GM23338 (cell line): ENCODE data around the gene RIGI.

Experiments used
- EZH2 ChIP-seq: fragments of 200-600 bp; sonication (generic); IDR thresholded peaks from one replicate; pipeline ENCODE4 v1.8.0; 2017; ENCODE audit warnings: antibody characterized with exemption, mild to moderate bottlenecking, low read depth; ENCODE audit not compliant: unreplicated experiment
- EZH2phosphoT487 ChIP-seq: fragments of 200-600 bp; sonication (generic); IDR thresholded peaks from one replicate; pipeline ENCODE4 v1.8.1; 2018; ENCODE audit warnings: antibody characterized with exemption; ENCODE audit not compliant: unreplicated experiment
- NANOG ChIP-seq: IDR thresholded peaks from 2 replicates; pipeline ENCODE4 v1.6.1; 2016; ENCODE audit warnings: antibody characterized with exemption, borderline replicate concordance
- POLR2AphosphoS5 ChIP-seq: IDR thresholded peaks from 2 replicates; pipeline ENCODE4 v1.6.1; 2016; ENCODE audit warnings: antibody characterized with exemption, low read depth
- REST ChIP-seq: IDR thresholded peaks from one replicate; pipeline ENCODE4 v1.6.1; 2018; ENCODE audit warnings: antibody characterized with exemption; ENCODE audit not compliant: unreplicated experiment
- TF ChIP-seq, protein P1 (sequence below), 2 experiments: fragments of 200-600 bp in 1 of 2; sonication (generic) in 1 of 2; conservative IDR thresholded peaks; 2 replicates each; pipeline versions ENCODE4 v1.5.1 to v1.6.1; 2016 to 2017; ENCODE audit warnings: antibody characterized with exemption in 2 of 2, low read depth in 2 of 2, mild to moderate bottlenecking in 2 of 2, moderate library complexity in 1 of 2

DNA sequence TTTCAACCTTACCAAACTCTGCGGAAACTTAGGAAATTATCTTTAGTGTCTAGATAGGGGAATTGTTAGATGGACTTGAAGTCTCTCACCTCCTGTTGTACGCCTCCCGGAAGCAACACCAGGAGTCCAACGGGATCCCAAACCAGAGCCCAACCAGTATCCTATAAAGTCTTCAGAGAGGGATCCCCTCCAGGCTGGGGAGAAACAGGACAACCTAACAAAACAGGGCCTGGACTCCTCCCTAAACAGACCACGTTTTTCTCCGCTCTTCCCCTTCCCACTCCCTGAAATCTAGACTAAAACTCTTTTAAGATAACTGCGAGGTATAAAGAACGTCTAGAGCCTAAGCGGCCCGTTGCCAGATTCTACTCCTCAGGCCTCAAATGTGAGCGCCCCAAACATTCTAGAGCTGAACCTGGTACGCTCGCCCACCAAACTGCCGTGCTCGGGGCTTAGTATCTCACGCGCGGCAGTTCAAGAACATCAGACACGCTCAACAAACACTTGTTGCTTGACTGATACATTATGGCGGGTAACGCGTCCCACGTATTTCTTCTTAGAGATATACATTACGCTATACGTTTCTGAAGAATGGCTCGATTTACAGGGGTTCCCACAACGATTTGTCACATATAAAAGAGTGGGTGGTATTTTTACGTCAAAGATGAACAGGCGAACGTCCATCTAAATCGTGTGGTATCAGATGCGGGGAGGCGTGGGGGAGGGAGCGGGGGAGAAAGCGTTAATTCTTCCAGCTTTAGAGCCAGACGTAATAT, 25.5 kb upstream of the RIGI start:
- TF ChIP-seq, protein P1, sequence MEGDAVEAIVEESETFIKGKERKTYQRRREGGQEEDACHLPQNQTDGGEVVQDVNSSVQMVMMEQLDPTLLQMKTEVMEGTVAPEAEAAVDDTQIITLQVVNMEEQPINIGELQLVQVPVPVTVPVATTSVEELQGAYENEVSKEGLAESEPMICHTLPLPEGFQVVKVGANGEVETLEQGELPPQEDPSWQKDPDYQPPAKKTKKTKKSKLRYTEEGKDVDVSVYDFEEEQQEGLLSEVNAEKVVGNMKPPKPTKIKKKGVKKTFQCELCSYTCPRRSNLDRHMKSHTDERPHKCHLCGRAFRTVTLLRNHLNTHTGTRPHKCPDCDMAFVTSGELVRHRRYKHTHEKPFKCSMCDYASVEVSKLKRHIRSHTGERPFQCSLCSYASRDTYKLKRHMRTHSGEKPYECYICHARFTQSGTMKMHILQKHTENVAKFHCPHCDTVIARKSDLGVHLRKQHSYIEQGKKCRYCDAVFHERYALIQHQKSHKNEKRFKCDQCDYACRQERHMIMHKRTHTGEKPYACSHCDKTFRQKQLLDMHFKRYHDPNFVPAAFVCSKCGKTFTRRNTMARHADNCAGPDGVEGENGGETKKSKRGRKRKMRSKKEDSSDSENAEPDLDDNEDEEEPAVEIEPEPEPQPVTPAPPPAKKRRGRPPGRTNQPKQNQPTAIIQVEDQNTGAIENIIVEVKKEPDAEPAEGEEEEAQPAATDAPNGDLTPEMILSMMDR (conservative IDR thresholded peaks at IDR 0.05; ENCODE audit: low read depth in 2 of 2), result no peak
- TF ChIP-seq POLR2AphosphoS5 (no peak), REST (peak; percentile 9), EZH2 (no peak), EZH2phosphoT487 (no peak), NANOG (no peak)
